H9 (cell line): ENCODE results near the gene ZBED1. TPM values are rescaled to one million over a fixed set of nuclear protein-coding genes. Genes with fewer than 3 reads are reported as not detected.
"Not testable (repeated sequence)": the region's sequence is repeated elsewhere in the genome, so short reads cannot be mapped to it uniquely, and the experiment has no call there.

Source experiments
- DNase-seq: peaks from one replicate; pipeline ENCODE4 v3.0.0-alpha.2; 2017
- H2AFZ ChIP-seq: one replicate; pipeline ENCODE4 v1.6.1; 2013; ENCODE audit warnings: mild to moderate bottlenecking, low read length, control low read depth, moderate library complexity
- H2AK5ac ChIP-seq: 2 replicates; pipeline ENCODE4 v1.6.1; 2013; ENCODE audit warnings: low read length, control low read depth, mixed read lengths; ENCODE audit not compliant: insufficient read length
- H2BK120ac ChIP-seq: one replicate; pipeline ENCODE4 v1.6.1; 2013; ENCODE audit warnings: low read depth, mild to moderate bottlenecking, low read length, control low read depth, inconsistent platforms; ENCODE audit not compliant: poor library complexity, severe bottlenecking
- H2BK12ac ChIP-seq: 2 replicates; pipeline ENCODE4 v1.6.1; 2013; ENCODE audit warnings: low read length, control low read depth, mixed read lengths, low read depth; ENCODE audit not compliant: insufficient read length
- H2BK15ac ChIP-seq: 2 replicates; pipeline ENCODE4 v1.6.1; 2013; ENCODE audit warnings: low read depth, low read length, control low read depth
- H2BK20ac ChIP-seq: one replicate; pipeline ENCODE4 v1.6.1; 2013; ENCODE audit warnings: low read depth, mild to moderate bottlenecking, low read length, control low read depth, inconsistent platforms; ENCODE audit not compliant: poor library complexity, severe bottlenecking
- H2BK5ac ChIP-seq: 2 replicates; pipeline ENCODE4 v1.6.1; 2013; ENCODE audit warnings: low read length, control low read depth, mixed read lengths; ENCODE audit not compliant: insufficient read length
- H3K14ac ChIP-seq: 2 replicates; pipeline ENCODE4 v1.6.1; 2013; ENCODE audit warnings: low read length, control low read depth; ENCODE audit not compliant: insufficient read depth
- H3K18ac ChIP-seq: 2 replicates; pipeline ENCODE4 v1.6.1; 2013; ENCODE audit warnings: low read depth, mild to moderate bottlenecking, mixed read lengths, low read length, control low read depth; ENCODE audit not compliant: insufficient read length
- H3K23ac ChIP-seq: 2 replicates; pipeline ENCODE4 v1.6.1; 2013; ENCODE audit warnings: low read length, control low read depth, mixed read lengths, low read depth; ENCODE audit not compliant: insufficient read length
- H3K23me2 ChIP-seq: 2 replicates; pipeline ENCODE4 v1.6.1; 2013; ENCODE audit warnings: low read depth, mild to moderate bottlenecking, mixed read lengths, low read length, control low read depth; ENCODE audit not compliant: insufficient read length, poor library complexity, severe bottlenecking
- H3K27ac ChIP-seq: 2 replicates; pipeline ENCODE4 v1.5.1; 2013; ENCODE audit warnings: low read length, control low read depth, mixed read lengths, low read depth; ENCODE audit not compliant: insufficient read length
- H3K27me3 ChIP-seq: 2 replicates; pipeline ENCODE4 v1.6.1; 2013; ENCODE audit warnings: low read length, control low read depth, inconsistent platforms; ENCODE audit not compliant: insufficient read depth
- H3K4ac ChIP-seq: 2 replicates; pipeline ENCODE4 v1.6.1; 2013; ENCODE audit warnings: low read depth, mild to moderate bottlenecking, control low read depth, inconsistent platforms, low read length, moderate library complexity
- H3K4me1 ChIP-seq: 2 replicates; pipeline ENCODE4 v1.6.1; 2013; ENCODE audit warnings: low read length, control low read depth, inconsistent platforms; ENCODE audit not compliant: insufficient read depth
- H3K4me2 ChIP-seq: 2 replicates; pipeline ENCODE4 v1.6.1; 2013; ENCODE audit warnings: low read length, control low read depth, mixed read lengths; ENCODE audit not compliant: insufficient read length, insufficient read depth
- H3K56ac ChIP-seq: 2 replicates; pipeline ENCODE4 v1.6.1; 2013; ENCODE audit warnings: low read depth, mild to moderate bottlenecking, mixed read lengths, low read length, control low read depth; ENCODE audit not compliant: insufficient read length
- H3K79me1 ChIP-seq: 2 replicates; pipeline ENCODE4 v1.6.1; 2013; ENCODE audit warnings: low read depth, mild to moderate bottlenecking, moderate library complexity, low read length, control low read depth, inconsistent platforms; ENCODE audit not compliant: insufficient read depth, poor library complexity, severe bottlenecking
- H3K79me2 ChIP-seq: 2 replicates; pipeline ENCODE4 v1.6.1; 2013; ENCODE audit warnings: low read length, control low read depth, inconsistent platforms; ENCODE audit not compliant: insufficient read depth
- H3K9ac ChIP-seq: 2 replicates; pipeline ENCODE4 v1.6.1; 2013; ENCODE audit warnings: low read length, control low read depth, mixed read lengths; ENCODE audit not compliant: insufficient read length; ENCODE audit errors: extremely low read depth
- H3K9me3 ChIP-seq: one replicate; pipeline ENCODE4 v1.6.1; 2013; ENCODE audit warnings: low read depth, low read length, inconsistent platforms; ENCODE audit not compliant: control insufficient read depth
- H3T11ph ChIP-seq: one replicate; pipeline ENCODE4 v1.6.1; 2013; ENCODE audit warnings: mild to moderate bottlenecking, low read length, control low read depth, inconsistent platforms
- H4K20me1 ChIP-seq: one replicate; pipeline ENCODE4 v1.6.1; 2013; ENCODE audit not compliant: control insufficient read depth, insufficient read length, insufficient read depth
- H4K5ac ChIP-seq: 2 replicates; pipeline ENCODE4 v1.6.1; 2013; ENCODE audit warnings: low read depth, mild to moderate bottlenecking, mixed read lengths, low read length, control low read depth; ENCODE audit not compliant: insufficient read length
- H4K8ac ChIP-seq: replicated peaks from 2 replicates; pipeline ENCODE4 v1.6.1; 2013; ENCODE audit warnings: low read length, control low read depth, mixed read lengths, low read depth; ENCODE audit not compliant: insufficient read length
- H4K91ac ChIP-seq: 2 replicates; pipeline ENCODE4 v1.6.1; 2013; ENCODE audit warnings: low read depth, mild to moderate bottlenecking, moderate library complexity, mixed read lengths, low read length, control low read depth; ENCODE audit not compliant: insufficient read length
- H3K27ac Mint-ChIP-seq, 3 experiments: 2 replicates in 2 of 3; 3 replicates in 1 of 3; pipeline ENCODE4 v1.8.0; 2020 to 2021; ENCODE audit warnings: mixed read lengths in 3 of 3, mild to moderate bottlenecking in 1 of 3, moderate library complexity in 1 of 3
- H3K27me3 Mint-ChIP-seq: 2 replicates; pipeline ENCODE4 v1.8.0; 2021; ENCODE audit warnings: low read depth, mild to moderate bottlenecking, moderate library complexity, mixed read lengths
- H3K36me3 Mint-ChIP-seq, 3 experiments: 2 replicates in 2 of 3; 3 replicates in 1 of 3; pipeline ENCODE4 v1.8.0; 2020 to 2021; ENCODE audit warnings: low read depth in 3 of 3, mixed read lengths in 3 of 3; ENCODE audit not compliant: insufficient read depth in 1 of 3
- H3K4me1 Mint-ChIP-seq, 2 experiments: 2 replicates each; pipeline ENCODE4 v1.8.0; 2020; ENCODE audit warnings: mixed read lengths in 2 of 2
- H3K4me3 Mint-ChIP-seq, 2 experiments: 2 replicates in 1 of 2; 3 replicates in 1 of 2; pipeline ENCODE4 v1.8.0; 2020 to 2021; ENCODE audit warnings: mild to moderate bottlenecking in 2 of 2, mixed read lengths in 2 of 2, moderate library complexity in 1 of 2
- H3K9me3 Mint-ChIP-seq, 2 experiments: 2 replicates in 1 of 2; 3 replicates in 1 of 2; pipeline ENCODE4 v1.8.0; 2020; ENCODE audit warnings: mild to moderate bottlenecking in 2 of 2, mixed read lengths in 2 of 2, moderate library complexity in 1 of 2
- CTCF ChIP-seq: fragments of 200-600 bp; sonication (generic); conservative IDR thresholded peaks from 3 replicates; pipeline ENCODE4 v1.8.0; 2021; ENCODE audit warnings: antibody characterized with exemption, mild to moderate bottlenecking
- WGBS: extraction: QIAGEN DNeasy Blood & Tissue Kit; methylation state at CpG from one replicate; pipeline ENCODE4 v1.1.7; 2013; ENCODE audit warnings: missing lambda C conversion rate, low lambda C conversion rate, mixed read lengths; ENCODE audit not compliant: insufficient read length; ENCODE audit errors: extremely low coverage; 5-methylcytosine and 5-hydroxymethylcytosine counted together
- total RNA-seq: library from RNA; stranded (reverse); gene quantifications from 2 replicates; pipeline ENCODE4 v1.2.1, GENCODE V29; 2021

Gene ZBED1
- total RNA-seq, 1 experiment from 2014 or later = 61.1 TPM

GRCh38 chrX:2471641-2472040 is 29.1 kb downstream of the ZBED1 start:
- Histone ChIP-seq H3K23me2 (no peaks in the 10 kb centered on the region), H3K18ac (no peak overlapping the region), H4K5ac (no peak overlapping the region), H3K4me2 (no peak overlapping the region), H3K14ac (no peak overlapping the region), H2BK12ac (no peak overlapping the region), H2BK120ac (no peak overlapping the region), H4K91ac (no peak overlapping the region), H3K79me1 (peaks cover 6% of the 10 kb centered on the region), H2AK5ac (no peak overlapping the region), H3K27me3 (no peaks in the 10 kb centered on the region), H3K9me3 (peaks cover under 1% of the 10 kb centered on the region), H2AFZ (no peak overlapping the region), H3K4me1 (no peaks in the 10 kb centered on the region), H3K27ac (no peak overlapping the region), H2BK20ac (no peak overlapping the region), H3K4ac (no peak overlapping the region), H3T11ph (no peak overlapping the region), H2BK5ac (no peak overlapping the region), H3K9ac (no peak overlapping the region), H3K79me2 (peaks cover 7% of the 10 kb centered on the region; the same call in 1 of the 2 replicates), H2BK15ac (no peak overlapping the region), H4K20me1 (no peaks in the 10 kb centered on the region), H3K56ac (no peak overlapping the region), H4K8ac (no peak overlapping the region), H3K23ac (no peak overlapping the region)
- no peak overlapping the region for H3K27ac Mint-ChIP-seq
- no peak for DNase-seq
- no peak for TF ChIP-seq CTCF
- H3K4me3 Mint-ChIP-seq = no peak overlapping the region
- H3K4me1 Mint-ChIP-seq = peaks cover 10 to 21% of the 10 kb centered on the region in 2 experiments
- H3K27me3 Mint-ChIP-seq = peaks cover 8% of the 10 kb centered on the region
- peaks cover 30 to 32% of the 10 kb centered on the region in 2 experiments for H3K9me3 Mint-ChIP-seq
- no CpG with 5 or more reads among the region's 7 CpGs for WGBS
- peaks cover 32 to 49% (median 47%) of the 10 kb centered on the region in 3 experiments for H3K36me3 Mint-ChIP-seq

- H4K91ac ChIP-seq, H3K14ac ChIP-seq, H2BK120ac ChIP-seq, H3K56ac ChIP-seq, H3K4me3 Mint-ChIP-seq, H3K18ac ChIP-seq, H3T11ph ChIP-seq, H2BK5ac ChIP-seq, H2BK12ac ChIP-seq, DNase-seq, H3K23me2 ChIP-seq, H4K20me1 ChIP-seq, H3K27ac Mint-ChIP-seq, H2AFZ ChIP-seq, H2AK5ac ChIP-seq, H3K79me1 ChIP-seq, H4K5ac ChIP-seq, H3K27me3 Mint-ChIP-seq, H3K27ac ChIP-seq, H3K9ac ChIP-seq, H3K23ac ChIP-seq, H3K4me1 ChIP-seq, H3K27me3 ChIP-seq, H4K8ac ChIP-seq, H3K9me3 ChIP-seq, H2BK15ac ChIP-seq, H3K4ac ChIP-seq, H2BK20ac ChIP-seq, H3K4me2 ChIP-seq: not testable (repeated sequence)
- peaks cover 35 to 38% of the 10 kb centered on the region in 2 experiments for H3K9me3 Mint-ChIP-seq
- peaks cover 37 to 54% (median 52%) of the 10 kb centered on the region in 3 experiments for H3K36me3 Mint-ChIP-seq
- peaks cover 12% of the 10 kb centered on the region; the same call in 1 of the 2 replicates for H3K79me2 ChIP-seq
- peaks cover 7 to 18% of the 10 kb centered on the region in 2 experiments for H3K4me1 Mint-ChIP-seq
- WGBS = no CpG with 5 or more reads among the region's 10 CpGs
These were observed 29.6 kb downstream of the ZBED1 start for GRCh38 chrX:2471126-2471525.
